Measurements from ENCODE around the gene VIM. TPM values are rescaled to one million over a fixed set of nuclear protein-coding genes. Genes with fewer than 3 reads are reported as not detected.

VIM gene
- total RNA-seq, 5 donors from 2014 or later (not counting 1 experiment from before 2014, with no cell fraction given) = 704 to 1,632 (median 1,212) TPM

- peak overlapping the region in 1 of 2 donors; percentile 86 for H3K27ac Mint-ChIP-seq
- DNase-seq (no peak), ATAC-seq (replicated peaks in 1 of 4) (no peak)
- CTCF ChIA-PET = no interaction called here
- peak overlapping the region in 1 of 3 donors; percentile 17 for H3K4me3 Mint-ChIP-seq
- no peaks in the 10 kb centered on the region for H3K9me3 Mint-ChIP-seq
- no peaks in the 10 kb centered on the region for H3K27me3 Mint-ChIP-seq
- H3K36me3 Mint-ChIP-seq = peaks cover 58% of the 10 kb centered on the region
- H3K27me3 ChIP-seq (replicated peaks in 1 of 2; ENCODE audit: control insufficient read depth in 2 of 2, extremely low read depth in 1 of 2, insufficient read depth in 2 of 2, low read length in 1 of 2) = no peaks in the 10 kb centered on the region
- H3K36me3 ChIP-seq (ENCODE audit: control insufficient read depth in 2 of 2, extremely low read depth in 1 of 2, insufficient read depth in 1 of 2, low read length in 1 of 2) = peaks cover 17 to 75% of the 10 kb centered on the region in 2 donors
- H3K4me1 ChIP-seq (ENCODE audit: control insufficient read depth in 1 of 2, extremely low read depth in 1 of 2, insufficient read depth in 2 of 2, low read length in 2 of 2) = peaks cover 19 to 33% of the 10 kb centered on the region in 2 experiments
- no peaks in the 10 kb centered on the region for H3K9me3 ChIP-seq
- WGBS (ENCODE audit: insufficient coverage) = 61% methylated on average over 3 of the region's 8 CpGs
- no peak overlapping the region for H3K4me3 ChIP-seq (ENCODE audit: control insufficient read depth in 1 of 2, extremely low read depth in 1 of 2, low read length in 1 of 2)
- H3K4me1 Mint-ChIP-seq = peaks cover 45 to 58% (median 57%) of the 10 kb centered on the region in 3 donors
- POLR2A ChIA-PET = interaction anchor here in 1 of 2 donors (0.7 kb wide), 1 partner anchor 19 kb away, joined by 4 read pairs; no protein-coding TSS in a partner anchor
- peak overlapping the region; percentile 35 for H3K27ac ChIP-seq (ENCODE audit: low read length)
Observed at GRCh38 chr10:17235136-17235535, 7.1 kb downstream of the VIM start.

GRCh38 chr10:17236468-17237148 is 8.6 kb downstream of the VIM start:
- POLR2A ChIA-PET = interaction anchor here (0.6 to 0.7 kb wide), 2 partner anchors 12 to 62 kb away, joined by 3 read pairs; no protein-coding TSS in a partner anchor
- no CpG with 5 or more reads among the region's 1 CpG for WGBS (ENCODE audit: insufficient coverage)
- Histone ChIP-seq H3K4me1 (ENCODE audit: control insufficient read depth in 1 of 2, extremely low read depth in 1 of 2, insufficient read depth in 2 of 2, low read length in 2 of 2) (peaks cover 11 to 26% of the 10 kb centered on the region in 2 experiments), H3K36me3 (ENCODE audit: control insufficient read depth in 2 of 2, extremely low read depth in 1 of 2, insufficient read depth in 1 of 2, low read length in 1 of 2) (peaks cover 17 to 68% of the 10 kb centered on the region in 2 donors), H3K9me3 (no peaks in the 10 kb centered on the region), H3K27ac (ENCODE audit: low read length) (no peak overlapping the region), H3K27me3 (replicated peaks in 1 of 2; ENCODE audit: control insufficient read depth in 2 of 2, extremely low read depth in 1 of 2, insufficient read depth in 2 of 2, low read length in 1 of 2) (no peaks in the 10 kb centered on the region), H3K4me3 (ENCODE audit: control insufficient read depth in 1 of 2, extremely low read depth in 1 of 2, low read length in 1 of 2) (no peak overlapping the region)
- ATAC-seq (replicated peaks in 1 of 4) = no peak
- Mint-ChIP-seq H3K36me3 (peaks cover 45% of the 10 kb centered on the region), H3K27ac (peak overlapping the region in 1 of 2 donors; percentile 54), H3K27me3 (no peaks in the 10 kb centered on the region), H3K4me1 (peaks cover 32 to 49% (median 46%) of the 10 kb centered on the region in 3 donors), H3K4me3 (no peak overlapping the region), H3K9me3 (no peaks in the 10 kb centered on the region)
- DNase-seq = no peak
- CTCF ChIA-PET = no interaction called here

GRCh38 chr10:17237149-17237527 is 9.1 kb downstream of the VIM start:
- no peaks in the 10 kb centered on the region for H3K9me3 ChIP-seq
- ATAC-seq (replicated peaks in 1 of 4) (no peak), DNase-seq (no peak)
- no CpG with 5 or more reads among the region's 5 CpGs for WGBS (ENCODE audit: insufficient coverage)
- H3K4me3 ChIP-seq (ENCODE audit: control insufficient read depth in 1 of 2, extremely low read depth in 1 of 2, low read length in 1 of 2) = no peak overlapping the region
- no peak overlapping the region for H3K27ac ChIP-seq (ENCODE audit: low read length)
- ChIA-PET CTCF (interaction anchor here in 1 of 2 donors (0.7 kb wide), 1 partner anchor 31 kb away, joined by 4 read pairs; no protein-coding TSS in a partner anchor), POLR2A (interaction anchor here (0.6 to 1.0 kb wide), 6 partner anchors 12 to 404 kb away, joined by 3 to 5 read pairs (median 3); no protein-coding TSS in a partner anchor)
- H3K4me1 ChIP-seq (ENCODE audit: control insufficient read depth in 1 of 2, extremely low read depth in 1 of 2, insufficient read depth in 2 of 2, low read length in 2 of 2) = peaks cover 6 to 31% of the 10 kb centered on the region in 2 experiments
- H3K27ac Mint-ChIP-seq = no peak overlapping the region
- H3K36me3 ChIP-seq (ENCODE audit: control insufficient read depth in 2 of 2, extremely low read depth in 1 of 2, insufficient read depth in 1 of 2, low read length in 1 of 2) = peaks cover 17 to 63% of the 10 kb centered on the region in 2 donors
- H3K36me3 Mint-ChIP-seq = peaks cover 40% of the 10 kb centered on the region
- H3K4me1 Mint-ChIP-seq = peaks cover 33 to 49% (median 46%) of the 10 kb centered on the region in 3 donors
- H3K4me3 Mint-ChIP-seq = no peak overlapping the region
- no peaks in the 10 kb centered on the region for H3K27me3 ChIP-seq (replicated peaks in 1 of 2; ENCODE audit: control insufficient read depth in 2 of 2, extremely low read depth in 1 of 2, insufficient read depth in 2 of 2, low read length in 1 of 2)
- H3K27me3 Mint-ChIP-seq = no peaks in the 10 kb centered on the region
- H3K9me3 Mint-ChIP-seq = no peaks in the 10 kb centered on the region

GRCh38 chr10:17237915-17238444 is 9.9 kb downstream of the VIM start:
- 20% methylated on average over 1 of the region's 4 CpGs for WGBS (ENCODE audit: insufficient coverage)
- no peak overlapping the region for H3K4me3 Mint-ChIP-seq
- Histone ChIP-seq H3K9me3 (no peaks in the 10 kb centered on the region), H3K27me3 (replicated peaks in 1 of 2; ENCODE audit: control insufficient read depth in 2 of 2, extremely low read depth in 1 of 2, insufficient read depth in 2 of 2, low read length in 1 of 2) (no peaks in the 10 kb centered on the region), H3K36me3 (ENCODE audit: control insufficient read depth in 2 of 2, extremely low read depth in 1 of 2, insufficient read depth in 1 of 2, low read length in 1 of 2) (peaks cover 13 to 57% of the 10 kb centered on the region in 2 donors), H3K4me1 (ENCODE audit: control insufficient read depth in 1 of 2, extremely low read depth in 1 of 2, insufficient read depth in 2 of 2, low read length in 2 of 2) (peaks cover 0 to 28% of the 10 kb centered on the region in 2 experiments), H3K4me3 (ENCODE audit: control insufficient read depth in 1 of 2, extremely low read depth in 1 of 2, low read length in 1 of 2) (no peak overlapping the region), H3K27ac (ENCODE audit: low read length) (no peak overlapping the region)
- H3K36me3 Mint-ChIP-seq = peaks cover 34% of the 10 kb centered on the region
- H3K9me3 Mint-ChIP-seq = no peaks in the 10 kb centered on the region
- ChIA-PET CTCF (interaction anchor here in 1 of 2 donors (0.6 to 0.7 kb wide), 2 partner anchors 32 to 430 kb away, joined by 4 to 6 read pairs; no protein-coding TSS in a partner anchor), POLR2A (interaction anchor here (0.5 to 1.0 kb wide), 6 partner anchors 8 to 406 kb away, joined by 3 to 5 read pairs (median 3); partner anchors contain the start of gene STAM (in 1 of the 2))
- peaks cover 32 to 46% (median 44%) of the 10 kb centered on the region in 3 donors for H3K4me1 Mint-ChIP-seq
- peak overlapping the region; percentile 15 to 16 for H3K27ac Mint-ChIP-seq
- DNase-seq (no peak), ATAC-seq (replicated peaks in 1 of 4) (no peak)
- no peaks in the 10 kb centered on the region for H3K27me3 Mint-ChIP-seq

GRCh38 chr10:17238445-17239291 is 10.6 kb downstream of the VIM start:
- Mint-ChIP-seq H3K27me3 (no peaks in the 10 kb centered on the region), H3K27ac (peak overlapping the region; percentile 43 to 59), H3K4me3 (no peak overlapping the region), H3K9me3 (no peaks in the 10 kb centered on the region), H3K36me3 (peaks cover 31% of the 10 kb centered on the region), H3K4me1 (peaks cover 32 to 40% (median 38%) of the 10 kb centered on the region in 3 donors)
- CTCF ChIA-PET = no interaction called here
- no peaks in the 10 kb centered on the region for H3K9me3 ChIP-seq
- peaks cover 9 to 50% of the 10 kb centered on the region in 2 donors for H3K36me3 ChIP-seq (ENCODE audit: control insufficient read depth in 2 of 2, extremely low read depth in 1 of 2, insufficient read depth in 1 of 2, low read length in 1 of 2)
- 100% methylated on average over 1 of the region's 12 CpGs for WGBS (ENCODE audit: insufficient coverage)
- peaks cover 0 to 22% of the 10 kb centered on the region in 2 experiments for H3K4me1 ChIP-seq (ENCODE audit: control insufficient read depth in 1 of 2, extremely low read depth in 1 of 2, insufficient read depth in 2 of 2, low read length in 2 of 2)
- ATAC-seq (replicated peaks in 1 of 4) (peak in 2 of 4 experiments; percentile 23 to 35), DNase-seq (no peak)
- no peak overlapping the region for H3K27ac ChIP-seq (ENCODE audit: low read length)
- POLR2A ChIA-PET = interaction anchor here in 1 of 2 donors (0.5 to 0.9 kb wide), 2 partner anchors 9 to 403 kb away, joined by 3 to 4 read pairs; no protein-coding TSS in a partner anchor
- H3K4me3 ChIP-seq (ENCODE audit: control insufficient read depth in 1 of 2, extremely low read depth in 1 of 2, low read length in 1 of 2) = no peak overlapping the region
- H3K27me3 ChIP-seq (replicated peaks in 1 of 2; ENCODE audit: control insufficient read depth in 2 of 2, extremely low read depth in 1 of 2, insufficient read depth in 2 of 2, low read length in 1 of 2) = no peaks in the 10 kb centered on the region

Measured in T-cell (primary cell).